ENCODE data around the gene RNASEH2B.

Gene RNASEH2B

DNA sequence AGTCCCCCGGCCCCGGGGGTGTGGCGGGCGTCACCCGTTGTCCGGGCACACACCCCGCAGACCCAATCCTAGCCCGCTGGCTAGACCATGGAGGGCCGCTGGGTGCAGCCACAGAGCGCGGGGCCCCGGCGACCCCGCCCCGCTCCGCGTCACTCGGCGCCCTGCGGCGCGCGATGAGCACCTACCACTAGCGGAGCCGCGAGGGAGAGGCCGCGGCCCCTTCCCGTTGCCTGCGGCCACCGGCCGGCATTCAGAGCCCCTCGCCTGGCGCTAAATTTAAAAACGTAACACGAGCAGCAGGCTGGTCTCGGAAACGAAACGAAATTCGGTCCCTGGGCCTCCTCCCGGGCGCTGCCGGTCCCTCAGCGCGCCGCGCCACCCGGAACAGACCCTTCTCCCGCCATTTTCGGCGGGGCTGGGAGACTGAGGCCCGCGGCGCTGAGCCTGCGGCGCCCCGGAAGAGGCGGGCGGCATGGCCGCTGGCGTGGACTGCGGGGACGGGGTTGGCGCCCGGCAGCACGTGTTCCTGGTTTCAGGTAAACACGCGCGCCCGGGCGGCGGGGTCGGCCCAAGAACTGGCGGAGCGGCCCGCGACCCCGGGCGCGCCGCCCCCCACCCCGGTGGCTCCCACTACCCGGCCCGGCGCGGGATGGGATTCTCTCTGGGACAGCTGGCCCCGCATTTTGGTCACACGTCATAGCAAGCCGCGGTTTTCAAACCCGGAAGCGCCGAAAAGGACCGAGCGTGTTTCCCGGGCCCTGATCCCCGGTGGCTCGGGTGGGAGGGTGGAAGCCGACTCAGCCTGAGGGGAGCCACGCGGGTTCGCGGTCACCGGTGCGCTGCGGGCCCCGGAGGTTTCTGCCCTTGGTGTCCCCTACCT is at the start of gene RNASEH2B:
TSS of gene RNASEH2B (plus strand) at position 187 of the 880 bp plus-strand sequence. CDS start at position 473, 286 bp downstream.
- DNase-seq (ENCODE audit: low read depth): peak; percentile 51
- peak within 1 kb of the TSS; percentile 76 for H3K4me3 ChIP-seq (ENCODE audit: control insufficient read depth, low read depth, low read length)
- no peak for TF ChIP-seq CTCF (conservative IDR thresholded peaks at IDR 0.05; ENCODE audit: control insufficient read depth, insufficient read depth, low read depth, low read length)

GRCh38 chr13:50864492-50864891 is 45.1 kb upstream of the RNASEH2B start:
- no peak for TF ChIP-seq CTCF (conservative IDR thresholded peaks at IDR 0.05; ENCODE audit: control insufficient read depth, insufficient read depth, low read depth, low read length)
- DNase-seq (ENCODE audit: low read depth): no peak
- H3K4me3 ChIP-seq (ENCODE audit: control insufficient read depth, low read depth, low read length): no peak overlapping the region

DNA sequence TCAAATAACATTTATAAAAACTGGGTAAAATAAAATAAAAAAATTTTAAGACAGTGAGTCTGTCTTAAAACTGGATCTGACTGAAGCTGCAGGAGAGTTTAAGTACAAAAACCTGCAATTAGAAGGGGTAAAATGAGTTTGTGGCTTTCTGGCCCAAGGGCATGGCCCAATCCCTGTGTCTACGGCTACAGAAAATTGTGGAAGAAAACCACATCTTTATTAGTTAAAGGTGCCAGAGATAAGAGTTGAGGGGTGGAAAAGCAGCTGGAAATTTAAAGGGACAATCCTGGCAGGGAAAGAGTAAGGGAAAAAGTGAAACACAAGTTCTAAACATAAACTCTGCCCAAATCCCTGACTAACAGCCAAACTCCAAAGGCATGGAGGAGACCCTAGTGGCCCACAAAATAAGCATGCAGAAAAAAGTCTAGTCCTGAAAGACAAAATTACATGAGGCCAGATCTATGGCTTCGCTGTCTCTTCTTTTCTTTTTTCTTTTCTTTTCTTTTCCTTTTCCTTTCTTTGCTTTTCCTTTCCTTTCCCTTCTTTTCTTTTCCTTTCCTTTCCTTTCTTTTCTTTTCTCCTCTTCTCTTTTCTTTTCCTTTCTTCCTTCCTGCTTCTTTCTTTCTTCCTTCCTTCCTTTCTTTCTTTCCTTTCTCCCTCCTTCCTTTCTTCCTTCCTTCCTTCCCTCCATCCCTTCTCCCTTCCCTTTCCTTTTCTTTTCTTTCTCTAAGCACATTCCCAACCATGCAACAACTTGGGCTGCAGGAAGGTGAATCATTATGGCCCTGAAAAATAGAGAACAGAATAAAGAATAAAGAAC is 42.6 kb upstream of the RNASEH2B start:
- no peak overlapping the region for H3K4me3 ChIP-seq (ENCODE audit: control insufficient read depth, low read depth, low read length)
- no peak for TF ChIP-seq CTCF (conservative IDR thresholded peaks at IDR 0.05; ENCODE audit: control insufficient read depth, insufficient read depth, low read depth, low read length)
- DNase-seq (ENCODE audit: low read depth): no peak

DNA sequence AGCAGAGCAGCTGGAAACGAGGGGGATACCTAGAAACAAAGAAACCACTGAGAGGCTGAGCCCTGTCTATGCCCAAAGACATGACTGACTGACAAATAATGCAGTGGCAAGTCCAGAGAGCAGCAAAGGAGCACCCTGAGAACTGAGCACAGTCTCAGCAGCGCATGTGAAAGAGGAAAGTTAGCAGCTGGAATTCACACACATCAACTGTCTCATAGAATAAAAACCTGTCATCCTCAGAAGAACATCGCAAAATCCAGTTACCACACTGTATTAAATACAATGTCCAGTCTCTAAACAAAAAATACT is 42.0 kb upstream of the RNASEH2B start:
- no peak for DNase-seq (ENCODE audit: low read depth)
- TF ChIP-seq CTCF (conservative IDR thresholded peaks at IDR 0.05; ENCODE audit: control insufficient read depth, insufficient read depth, low read depth, low read length): no peak
- H3K4me3 ChIP-seq (ENCODE audit: control insufficient read depth, low read depth, low read length): no peak overlapping the region

DNA sequence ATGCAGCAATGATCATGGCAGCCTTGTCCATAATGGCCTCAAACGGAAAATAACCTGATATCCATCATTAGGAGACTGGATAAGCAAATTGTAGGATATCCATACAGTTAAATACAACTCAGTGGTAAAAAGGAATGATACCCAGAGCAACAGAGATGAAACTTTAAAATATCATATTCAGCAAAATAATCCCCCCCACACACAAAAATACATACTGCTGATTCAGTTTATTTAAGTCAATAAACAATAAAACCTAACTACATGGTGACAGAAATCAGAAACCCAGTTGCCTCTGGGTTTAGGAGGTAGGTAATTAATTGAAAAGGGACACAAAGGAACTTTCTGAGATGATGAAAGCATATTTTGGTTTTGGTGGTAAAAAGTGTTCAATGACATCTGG is 38.2 kb upstream of the RNASEH2B start:
- TF ChIP-seq CTCF (conservative IDR thresholded peaks at IDR 0.05; ENCODE audit: control insufficient read depth, insufficient read depth, low read depth, low read length): no peak
- DNase-seq (ENCODE audit: low read depth): no peak

DNA sequence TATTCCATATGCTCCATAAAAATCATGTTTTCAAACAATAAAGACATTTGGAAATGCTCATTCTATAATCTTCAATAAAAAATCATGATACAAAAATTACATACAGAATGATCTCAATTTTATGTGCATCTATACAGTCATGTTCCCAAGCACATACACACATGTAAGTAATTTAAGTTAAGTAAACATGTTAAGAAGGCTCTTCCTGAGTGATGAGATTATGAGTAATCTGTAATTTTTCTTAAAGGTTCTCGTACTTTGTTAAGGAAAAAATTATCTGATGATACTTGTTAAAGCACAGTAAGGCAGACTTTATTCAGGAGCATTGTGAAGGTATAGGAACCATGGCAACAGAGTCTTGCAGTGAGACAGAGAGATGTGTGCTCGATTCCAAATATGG is 36.1 kb upstream of the RNASEH2B start:
- peak; percentile 52 for DNase-seq (ENCODE audit: low read depth)
- no peak for TF ChIP-seq CTCF (conservative IDR thresholded peaks at IDR 0.05; ENCODE audit: control insufficient read depth, insufficient read depth, low read depth, low read length)
- no peak overlapping the region for H3K4me3 ChIP-seq (ENCODE audit: control insufficient read depth, low read depth, low read length)

More for the DNA sequence above, 38.2 kb upstream of the RNASEH2B start:
- no peak overlapping the region for H3K4me3 ChIP-seq (ENCODE audit: control insufficient read depth, low read depth, low read length)
